ENCODE data around the gene MAP7.

Gene MAP7

GRCh38 chr6:136370988-136371728 is 179.1 kb downstream of the MAP7 start:
- no peak for DNase-seq

GRCh38 chr6:136365776-136366354 is 184.4 kb downstream of the MAP7 start:
- peak; percentile 9 for DNase-seq

- DNase-seq, result no peak
Measured at GRCh38 chr6:136362421-136363356, 187.5 kb downstream of the MAP7 start.

- DNase-seq, result no peak
Measured at GRCh38 chr6:136361787-136362186, 188.4 kb downstream of the MAP7 start.

GRCh38 chr6:136360783-136361182 is 189.4 kb downstream of the MAP7 start:
- DNase-seq, result no peak

- no peak for DNase-seq
Measured at GRCh38 chr6:136359851-136360250, 190.4 kb downstream of the MAP7 start.

GRCh38 chr6:136351518-136352110 is 198.6 kb downstream of the MAP7 start:
- no peak for DNase-seq

GRCh38 chr6:136350914-136351313 is 199.3 kb downstream of the MAP7 start:
- no peak for DNase-seq

- no peak for DNase-seq
Measured at GRCh38 chr6:136347847-136348246, 202.4 kb downstream of the MAP7 start.

GRCh38 chr6:136345145-136345544 is 205.1 kb downstream of the MAP7 start:
- no peak for DNase-seq

GRCh38 chr6:136344420-136344819 is 205.8 kb downstream of the MAP7 start:
- DNase-seq, result no peak

GRCh38 chr6:136343700-136344099 is 206.5 kb downstream of the MAP7 start:
- DNase-seq, result no peak

- DNase-seq, result no peak
Measured at GRCh38 chr6:136343275-136343674, 206.9 kb downstream of the MAP7 start.

GRCh38 chr6:136341967-136342366 is 208.3 kb downstream of the MAP7 start:
- DNase-seq, result no peak

GRCh38 chr6:136341367-136341766 is 208.9 kb downstream of the MAP7 start:
- DNase-seq, result no peak

- no peak for DNase-seq
Measured at GRCh38 chr6:136338486-136338885, 211.7 kb downstream of the MAP7 start.

- DNase-seq, result no peak
Measured at GRCh38 chr6:136337606-136338005, 212.6 kb downstream of the MAP7 start.

- DNase-seq, result no peak
Measured at GRCh38 chr6:136337121-136337520, 213.1 kb downstream of the MAP7 start.

- no peak for DNase-seq
Measured at GRCh38 chr6:136335736-136336363, 214.4 kb downstream of the MAP7 start.

GRCh38 chr6:136334853-136335252 is 215.4 kb downstream of the MAP7 start:
- no peak for DNase-seq

- DNase-seq, result no peak
Measured at GRCh38 chr6:136334465-136334846, 215.8 kb downstream of the MAP7 start.

- no peak for DNase-seq
Measured at GRCh38 chr6:136333824-136334464, 216.3 kb downstream of the MAP7 start.

Measured in stimulated activated CD4-positive, alpha-beta T cell treated with anti-CD3 and anti-CD28 coated beads, Interleukin-12 subunit alpha, Interleukin-12 subunit beta, amount 100 ng/mL, for 4 hours (primary cell).